Mesendoderm (in vitro differentiated cells): ENCODE data around the gene EXTL1.

Source experiments
- DNase-seq: peaks from one replicate; pipeline ENCODE4 v3.0.0; 2013
- H2AK5ac ChIP-seq: 2 replicates; pipeline ENCODE4 v1.6.1; 2013; ENCODE audit warnings: low read length, inconsistent platforms
- H2BK120ac ChIP-seq: 2 replicates; pipeline ENCODE4 v1.6.1; 2013; ENCODE audit warnings: low read depth, mild to moderate bottlenecking, low read length, moderate library complexity, mixed read lengths
- H2BK15ac ChIP-seq: replicated peaks from 2 replicates; pipeline ENCODE4 v1.6.1; 2013; ENCODE audit warnings: low read depth, mild to moderate bottlenecking, moderate library complexity
- H2BK5ac ChIP-seq: 2 replicates; pipeline ENCODE4 v1.6.1; 2013; ENCODE audit warnings: low read length, inconsistent platforms
- H3K18ac ChIP-seq: 2 replicates; pipeline ENCODE4 v1.6.1; 2013; ENCODE audit warnings: mild to moderate bottlenecking, low read length, mixed read lengths
- H3K23ac ChIP-seq: one replicate; pipeline ENCODE4 v1.6.1; 2013; ENCODE audit warnings: low read length
- H3K27ac ChIP-seq: 2 replicates; pipeline ENCODE4 v1.5.1; 2013; ENCODE audit warnings: low read depth, mild to moderate bottlenecking, inconsistent platforms, low read length, moderate library complexity
- H3K27me3 ChIP-seq: 2 replicates; pipeline ENCODE4 v1.6.1; 2013; ENCODE audit warnings: low read length, control low read depth, mild to moderate bottlenecking, inconsistent platforms; ENCODE audit not compliant: insufficient read depth, poor library complexity
- H3K36me3 ChIP-seq: 2 replicates; pipeline ENCODE4 v1.6.1; 2013; ENCODE audit warnings: low read length, inconsistent platforms; ENCODE audit not compliant: control insufficient read depth, insufficient read depth
- H3K4ac ChIP-seq: one replicate; pipeline ENCODE4 v1.6.1; 2013; ENCODE audit warnings: low read depth, mild to moderate bottlenecking, low read length, moderate library complexity
- H3K4me1 ChIP-seq: 2 replicates; pipeline ENCODE4 v1.6.1; 2013; ENCODE audit warnings: low read depth, low read length, inconsistent platforms; ENCODE audit not compliant: control insufficient read depth
- H3K4me2 ChIP-seq: 2 replicates; pipeline ENCODE4 v1.6.1; 2013; ENCODE audit warnings: low read length
- H3K4me3 ChIP-seq: 2 replicates; pipeline ENCODE4 v1.5.1; 2013; ENCODE audit warnings: mild to moderate bottlenecking, low read length
- H3K56ac ChIP-seq: one replicate; pipeline ENCODE4 v1.6.1; 2013; ENCODE audit warnings: low read length
- H3K79me1 ChIP-seq: 2 replicates; pipeline ENCODE4 v1.6.1; 2013; ENCODE audit warnings: low read length, inconsistent platforms
- H3K79me2 ChIP-seq: 2 replicates; pipeline ENCODE4 v1.6.1; 2013; ENCODE audit warnings: mild to moderate bottlenecking, low read length; ENCODE audit not compliant: control insufficient read depth, insufficient read depth
- H3K9ac ChIP-seq: 2 replicates; pipeline ENCODE4 v1.6.1; 2013; ENCODE audit warnings: low read length, inconsistent platforms
- H4K5ac ChIP-seq: one replicate; pipeline ENCODE4 v1.6.1; 2013; ENCODE audit warnings: low read length
- H4K8ac ChIP-seq: one replicate; pipeline ENCODE4 v1.6.1; 2013; ENCODE audit warnings: low read depth, mild to moderate bottlenecking, control low read depth, low read length, moderate library complexity
- WGBS: extraction: QIAGEN DNeasy Blood & Tissue Kit; methylation state at CpG from one replicate; pipeline ENCODE4 v1.1.7; 2013; ENCODE audit warnings: low lambda C conversion rate, missing lambda C conversion rate; ENCODE audit not compliant: insufficient coverage; ENCODE audit errors: extremely low coverage; 5-methylcytosine and 5-hydroxymethylcytosine counted together

EXTL1 gene

GRCh38 chr1:26034504-26035202 lies 13.1 kb downstream of the EXTL1 start:
- Histone ChIP-seq H2BK120ac (no peak overlapping the region), H3K4me3 (peak overlapping the region; percentile 45), H3K27ac (no peak overlapping the region), H3K79me1 (no peaks in the 10 kb centered on the region), H2BK5ac (no peak overlapping the region), H3K56ac (peak overlapping the region; percentile 93), H3K79me2 (no peaks in the 10 kb centered on the region), H2AK5ac (no peak overlapping the region), H4K8ac (no peak overlapping the region), H4K5ac (no peak overlapping the region), H3K4ac (peak overlapping the region; percentile 9), H3K4me2 (peak overlapping the region; percentile 88), H3K4me1 (no peaks in the 10 kb centered on the region), H3K9ac (peak overlapping the region; percentile 75), H3K23ac (no peak overlapping the region), H3K36me3 (no peaks in the 10 kb centered on the region), H3K18ac (peak overlapping the region; percentile 22), H3K27me3 (no peaks in the 10 kb centered on the region), H2BK15ac (no peak overlapping the region)
- DNase-seq: no peak
- WGBS: no CpG with 5 or more reads among the region's 15 CpGs

- peak overlapping the region; percentile 93 for H3K56ac ChIP-seq
- H3K18ac ChIP-seq: peak overlapping the region; percentile 22
- H4K5ac ChIP-seq: no peak overlapping the region
- no peak overlapping the region for H4K8ac ChIP-seq
- no peaks in the 10 kb centered on the region for H3K36me3 ChIP-seq
- H3K23ac ChIP-seq: peak overlapping the region; percentile 57
- no peaks in the 10 kb centered on the region for H3K79me1 ChIP-seq
- peak overlapping the region; percentile 15 for H3K27ac ChIP-seq
- no peak overlapping the region for H2AK5ac ChIP-seq
- H2BK5ac ChIP-seq: peak overlapping the region; percentile 47
- no peaks in the 10 kb centered on the region for H3K27me3 ChIP-seq
- no peaks in the 10 kb centered on the region for H3K4me1 ChIP-seq
- H3K9ac ChIP-seq: peak overlapping the region; percentile 90
- no CpG with 5 or more reads among the region's 60 CpGs for WGBS
- no peak overlapping the region for H3K4ac ChIP-seq
- peak overlapping the region; percentile 60 for H3K4me3 ChIP-seq
- peak overlapping the region; percentile 100 for H3K4me2 ChIP-seq
- H2BK120ac ChIP-seq: no peak overlapping the region
- no peak overlapping the region for H2BK15ac ChIP-seq
- no peaks in the 10 kb centered on the region for H3K79me2 ChIP-seq
- DNase-seq: peak; percentile 96
Observed at GRCh38 chr1:26035203-26035958, 13.8 kb downstream of the EXTL1 start.

- Histone ChIP-seq H3K23ac (peak overlapping the region; percentile 57), H2BK15ac (no peak overlapping the region), H3K4me1 (no peaks in the 10 kb centered on the region), H2BK5ac (no peak overlapping the region), H2BK120ac (no peak overlapping the region), H3K4me2 (peak overlapping the region; percentile 100), H3K36me3 (no peaks in the 10 kb centered on the region), H3K9ac (peak overlapping the region; percentile 90), H3K79me2 (no peaks in the 10 kb centered on the region), H2AK5ac (no peak overlapping the region), H3K18ac (no peak overlapping the region), H3K4me3 (peak overlapping the region; percentile 60), H3K4ac (no peak overlapping the region), H3K27ac (no peak overlapping the region), H4K5ac (no peak overlapping the region), H3K27me3 (no peaks in the 10 kb centered on the region), H3K56ac (peak overlapping the region; percentile 89), H3K79me1 (no peaks in the 10 kb centered on the region), H4K8ac (no peak overlapping the region)
- no CpG with 5 or more reads among the region's 39 CpGs for WGBS
- DNase-seq: peak; percentile 76
Observed at GRCh38 chr1:26035959-26036755, 14.6 kb downstream of the EXTL1 start.

GRCh38 chr1:26036756-26037281 lies 15.2 kb downstream of the EXTL1 start:
- Histone ChIP-seq H2BK5ac (no peak overlapping the region), H3K18ac (no peak overlapping the region), H3K4me2 (no peak overlapping the region), H2AK5ac (no peak overlapping the region), H3K4me1 (no peaks in the 10 kb centered on the region), H3K79me1 (no peaks in the 10 kb centered on the region), H3K27me3 (no peaks in the 10 kb centered on the region), H2BK15ac (no peak overlapping the region), H4K5ac (no peak overlapping the region), H3K23ac (no peak overlapping the region), H3K56ac (no peak overlapping the region), H3K9ac (no peak overlapping the region), H3K36me3 (no peaks in the 10 kb centered on the region), H3K4ac (no peak overlapping the region), H2BK120ac (no peak overlapping the region), H3K27ac (no peak overlapping the region), H3K79me2 (no peaks in the 10 kb centered on the region), H3K4me3 (no peak overlapping the region), H4K8ac (no peak overlapping the region)
- no CpG with 5 or more reads among the region's 11 CpGs for WGBS
- DNase-seq: no peak

- H3K18ac ChIP-seq: no peak overlapping the region
- H3K56ac ChIP-seq: peak overlapping the region; percentile 11
- no peak overlapping the region for H3K27ac ChIP-seq
- H4K5ac ChIP-seq: no peak overlapping the region
- H3K4me3 ChIP-seq: no peak overlapping the region
- H2BK5ac ChIP-seq: no peak overlapping the region
- no peak overlapping the region for H4K8ac ChIP-seq
- no peaks in the 10 kb centered on the region for H3K79me1 ChIP-seq
- no peaks in the 10 kb centered on the region for H3K4me1 ChIP-seq
- H3K23ac ChIP-seq: no peak overlapping the region
- no peak overlapping the region for H2BK15ac ChIP-seq
- H3K4ac ChIP-seq: no peak overlapping the region
- no peak overlapping the region for H3K9ac ChIP-seq
- no CpG with 5 or more reads among the region's 6 CpGs for WGBS
- no peak overlapping the region for H2BK120ac ChIP-seq
- no peak overlapping the region for H2AK5ac ChIP-seq
- DNase-seq: no peak
- H3K36me3 ChIP-seq: no peaks in the 10 kb centered on the region
- H3K27me3 ChIP-seq: no peaks in the 10 kb centered on the region
- H3K4me2 ChIP-seq: no peak overlapping the region
- no peaks in the 10 kb centered on the region for H3K79me2 ChIP-seq
Observed at GRCh38 chr1:26037904-26038303, 16.3 kb downstream of the EXTL1 start.
